Right lung (tissue), 5 donors: ENCODE results near the gene DLL4. TPM values are rescaled to one million over a fixed set of nuclear protein-coding genes. Genes with fewer than 3 reads are reported as not detected.
"Not testable (repeated sequence)": the region's sequence is repeated elsewhere in the genome, so short reads cannot be mapped to it uniquely, and the experiment has no call there.

ENCODE experiments used
- DNase-seq, 2 donors: peaks; one replicate each; pipeline ENCODE4 v3.0.0-alpha.2; 2013
- polyA plus RNA-seq, 5 donors: library from polyadenylated mRNA; unstranded; fragments of 120-200 nt; gene quantifications; one replicate each; pipeline versions ENCODE4 v1.2.1 to v1.2.3, GENCODE V29; 2013; ENCODE audit warnings: inconsistent platforms in 1 of 5, low replicate concordance in 1 of 5; ENCODE audit not compliant: insufficient read length in 5 of 5, insufficient read depth in 1 of 5

The DLL4 gene
- polyA plus RNA-seq, 5 donors: 12.7 to 24.7 (median 19.7) TPM

DNA sequence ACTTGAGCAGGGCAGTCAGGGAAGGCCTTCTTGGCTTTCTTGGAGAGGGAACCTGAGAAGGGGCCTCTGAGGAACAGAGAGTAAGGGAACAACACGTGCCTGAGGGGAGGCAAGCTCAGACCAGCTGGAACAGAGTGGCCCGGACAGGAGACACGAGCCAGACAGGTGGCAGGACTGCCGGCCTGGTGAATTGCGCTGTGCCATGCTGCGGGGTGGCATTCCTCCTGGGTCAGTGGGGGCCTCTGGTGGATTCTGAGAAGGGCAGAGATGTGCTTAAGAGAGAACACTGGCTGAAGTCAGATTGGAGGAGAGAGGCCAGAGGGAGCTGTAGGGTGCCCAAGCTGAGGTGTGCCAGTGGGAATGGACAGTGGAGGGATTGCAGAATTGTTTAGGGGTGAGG is 29.0 kb downstream of the DLL4 start:
- no peak for DNase-seq

DNA sequence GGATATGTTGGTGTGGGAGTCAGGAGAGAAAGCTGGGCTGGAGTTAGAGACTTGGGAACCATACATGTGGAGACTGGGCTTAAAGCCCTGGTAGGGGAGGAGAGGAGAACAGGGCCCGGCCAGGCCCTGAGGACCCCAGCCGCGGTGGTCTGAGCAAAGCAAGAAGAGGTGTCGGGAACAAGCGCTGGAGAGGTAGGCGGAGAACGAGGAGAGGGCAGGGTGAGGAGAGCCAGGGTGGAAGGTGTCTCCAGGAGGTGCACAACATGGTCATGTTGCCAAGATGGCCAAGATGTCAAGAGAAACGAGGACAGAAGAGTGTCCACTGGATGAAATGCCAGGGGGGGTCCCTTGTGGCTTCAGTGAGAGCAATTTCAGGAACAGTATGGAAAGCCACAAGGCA is 29.6 kb downstream of the DLL4 start:
- DNase-seq: no peak

DNA sequence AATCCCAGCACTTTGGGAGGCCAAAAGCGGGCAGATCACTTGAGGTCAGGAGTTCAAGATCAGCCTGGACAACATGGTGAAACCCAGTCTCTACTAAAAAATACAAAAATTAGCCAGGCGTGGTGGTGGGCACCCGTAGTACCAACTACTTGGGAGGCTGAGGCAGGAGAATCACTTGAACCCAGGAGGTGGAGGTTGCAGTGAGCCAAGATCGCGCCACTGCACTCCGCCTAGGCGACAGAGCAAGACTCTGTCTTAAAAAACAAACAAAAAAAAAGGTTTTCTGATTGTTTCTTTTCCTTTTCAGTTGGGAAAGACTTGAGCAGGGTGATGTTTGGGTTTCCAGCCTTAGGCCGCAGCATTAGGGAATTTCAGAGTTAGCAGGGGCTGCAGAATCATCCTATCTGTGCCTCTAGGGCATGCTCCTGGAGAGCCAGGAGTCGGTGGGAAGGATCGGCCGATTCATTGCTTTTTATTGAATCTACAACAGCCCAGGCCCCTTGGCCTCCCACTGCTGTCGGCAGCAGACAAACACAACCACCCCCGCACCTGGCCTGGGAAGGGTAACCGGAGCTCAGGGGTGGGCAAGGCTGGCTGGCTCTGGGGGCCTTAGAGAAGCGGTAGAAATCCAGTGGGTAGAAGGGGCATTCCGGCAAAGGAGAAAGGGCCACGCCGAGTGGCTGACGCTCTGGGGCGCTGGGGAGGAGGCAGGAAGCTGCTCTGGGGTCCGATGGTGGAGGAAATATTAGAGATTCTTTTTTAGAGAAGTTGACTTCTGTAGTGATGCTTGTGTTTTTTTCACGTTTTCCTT is 30.4 kb downstream of the DLL4 start:
- DNase-seq: no peak

- no peak for DNase-seq
Observed at GRCh38 chr15:40960151-40960885, 31.2 kb downstream of the DLL4 start.

DNA sequence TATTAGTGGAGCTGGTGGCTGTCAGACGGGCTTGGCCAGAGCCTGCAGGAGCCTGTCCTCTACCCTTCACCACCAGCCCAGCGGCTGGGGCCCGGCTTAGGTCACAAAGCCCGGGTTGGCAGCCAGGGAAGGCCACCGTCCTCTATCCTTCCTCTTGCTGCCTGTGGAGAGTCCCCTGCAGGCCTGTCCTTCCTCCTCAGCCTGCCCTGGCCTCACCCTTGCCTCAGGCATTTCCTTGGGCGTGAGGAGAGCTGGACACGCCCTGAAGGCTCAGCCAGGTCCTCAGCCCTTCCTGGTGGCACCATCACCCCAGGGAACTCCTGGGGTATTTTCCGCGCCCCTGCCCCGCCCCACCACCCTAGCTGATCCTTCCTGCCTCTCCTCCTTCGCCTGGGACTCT is 31.8 kb downstream of the DLL4 start:
- DNase-seq: no peak

DNA sequence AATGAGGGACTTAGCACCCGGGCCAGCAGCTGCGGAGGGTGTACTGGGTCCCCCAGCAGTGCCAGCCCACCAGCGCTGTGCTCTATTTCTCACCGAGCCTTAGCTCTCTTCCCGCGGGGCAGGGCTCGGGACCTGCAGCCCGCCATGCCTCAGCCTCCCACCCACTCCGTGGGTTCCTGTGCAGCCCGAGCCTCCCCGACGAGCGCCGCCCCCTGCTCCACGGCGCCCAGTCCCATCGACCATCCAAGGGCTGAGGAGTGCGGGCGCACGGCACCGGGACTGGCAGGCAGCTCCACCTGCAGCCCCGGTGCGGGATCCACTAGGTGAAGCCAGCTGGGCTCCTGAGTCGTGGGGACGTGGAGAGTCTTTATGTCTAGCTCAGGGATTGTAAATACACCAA is 32.6 kb downstream of the DLL4 start:
- DNase-seq: not testable (repeated sequence)

- not testable (repeated sequence) for DNase-seq
Observed at GRCh38 chr15:40962317-40962716, 33.2 kb downstream of the DLL4 start.

- no peak for DNase-seq
Observed at GRCh38 chr15:40963201-40963600, 34.1 kb downstream of the DLL4 start.

GRCh38 chr15:40964006-40964405 is 34.9 kb downstream of the DLL4 start:
- DNase-seq: no peak

DNA sequence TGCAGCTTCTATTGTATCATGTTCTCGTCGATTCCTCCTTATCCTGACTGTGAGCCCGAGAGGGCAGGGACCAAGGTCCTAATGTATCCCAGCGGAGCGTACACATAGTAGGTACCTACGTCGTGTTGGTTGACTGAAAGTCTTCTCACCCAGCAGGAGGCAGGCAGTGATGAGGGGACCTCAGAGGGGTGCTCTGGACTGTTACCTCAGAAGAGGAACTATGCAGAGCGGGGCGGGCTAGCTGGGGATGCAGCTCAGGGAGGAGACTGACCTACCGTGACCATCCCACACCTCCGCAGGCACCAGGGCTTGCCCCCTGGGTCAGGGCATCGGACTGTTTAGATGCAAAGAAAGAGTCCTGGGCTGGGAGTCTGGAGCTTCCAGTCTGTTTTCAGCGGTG is 35.5 kb downstream of the DLL4 start:
- DNase-seq: no peak

- DNase-seq: no peak
Observed at GRCh38 chr15:40968290-40969085, 39.3 kb downstream of the DLL4 start.

DNA sequence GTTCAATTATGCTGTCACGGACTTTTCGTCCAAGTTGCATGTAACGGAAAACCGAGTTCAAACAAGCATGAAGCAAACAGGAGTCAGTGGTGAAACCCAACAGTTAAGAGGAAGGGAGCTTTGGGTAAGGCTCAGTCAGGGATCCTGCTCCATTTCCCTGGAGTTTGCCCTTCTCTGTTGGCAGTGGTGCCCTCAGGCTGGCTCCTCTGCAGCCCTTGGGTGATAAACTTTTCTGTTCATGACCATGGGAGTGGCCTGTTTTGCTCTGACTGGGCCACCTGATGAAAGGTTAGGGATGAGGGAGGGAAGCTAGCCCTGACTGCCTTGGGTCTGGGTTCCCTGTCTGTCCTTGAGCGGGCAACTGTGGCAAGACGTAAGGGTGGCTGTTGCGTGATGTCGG is 40.2 kb downstream of the DLL4 start:
- no peak for DNase-seq

- no peak for DNase-seq
Observed at GRCh38 chr15:40974879-40975278, 45.7 kb downstream of the DLL4 start.

- DNase-seq: no peak
Observed at GRCh38 chr15:40976819-40977218, 47.7 kb downstream of the DLL4 start.

- no peak for DNase-seq
Observed at GRCh38 chr15:40978141-40978540, 49.0 kb downstream of the DLL4 start.

DNA sequence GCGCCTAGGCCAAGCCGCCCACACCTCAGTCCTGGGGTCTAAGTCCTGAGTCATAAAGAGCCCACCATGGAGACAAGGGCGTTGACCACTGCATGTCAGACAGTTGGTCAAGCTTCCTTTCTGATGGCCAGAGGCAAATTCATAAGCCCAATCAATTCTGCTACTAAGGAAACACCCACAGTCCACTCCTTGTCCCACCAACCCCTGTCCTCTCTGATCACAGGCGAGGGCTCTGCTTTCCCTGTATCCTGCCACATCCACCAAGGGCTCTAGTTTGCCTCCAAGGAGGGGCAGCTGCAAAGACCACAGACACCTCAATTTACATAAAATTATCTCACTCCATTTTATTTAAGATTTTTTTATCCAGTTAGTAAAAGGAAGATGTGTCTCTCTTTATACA is 49.4 kb downstream of the DLL4 start:
- DNase-seq: no peak

- DNase-seq: no peak
Observed at GRCh38 chr15:40981186-40981585, 52.0 kb downstream of the DLL4 start.

DNA sequence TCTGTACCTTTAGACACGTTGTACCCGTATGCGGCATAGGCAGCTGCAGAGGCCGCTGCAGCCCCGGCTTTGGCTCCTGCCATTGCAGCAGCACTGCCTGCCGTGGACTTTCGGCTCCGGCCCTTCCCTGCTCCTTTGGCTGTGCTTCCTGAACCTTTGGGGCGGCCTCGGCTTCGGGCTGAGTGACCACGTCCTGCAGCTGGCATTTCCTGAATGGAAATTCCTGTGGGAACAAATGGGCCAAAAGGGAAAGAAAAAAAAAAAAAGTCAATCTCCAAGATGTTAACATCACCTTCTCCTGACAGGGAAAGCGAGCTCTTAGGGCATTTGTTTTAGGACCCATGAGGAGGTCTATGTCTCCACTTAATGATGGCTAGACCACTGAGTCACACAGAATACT is 53.7 kb downstream of the DLL4 start:
- no peak for DNase-seq

DNA sequence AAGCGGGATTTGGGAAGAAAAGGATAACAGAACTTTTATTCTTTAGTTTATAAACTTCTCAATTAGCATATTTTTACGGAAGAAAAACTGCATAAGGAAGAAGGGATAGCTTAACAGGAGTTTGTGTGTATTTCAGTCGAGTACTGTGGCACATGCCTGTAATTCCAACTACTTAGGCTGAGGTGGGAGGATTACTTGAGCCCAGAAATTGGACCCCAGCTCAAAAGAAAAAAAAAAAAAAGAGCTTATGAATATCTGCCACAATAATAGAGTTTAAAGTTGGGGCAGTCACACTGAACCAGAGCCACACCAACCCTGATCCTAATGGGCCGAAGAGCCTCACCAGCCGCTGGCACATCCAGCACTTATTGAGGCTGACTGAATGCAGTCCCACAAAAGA is 55.3 kb downstream of the DLL4 start:
- no peak for DNase-seq

- no peak for DNase-seq
Observed at GRCh38 chr15:40984964-40985363, 55.8 kb downstream of the DLL4 start.

DNA sequence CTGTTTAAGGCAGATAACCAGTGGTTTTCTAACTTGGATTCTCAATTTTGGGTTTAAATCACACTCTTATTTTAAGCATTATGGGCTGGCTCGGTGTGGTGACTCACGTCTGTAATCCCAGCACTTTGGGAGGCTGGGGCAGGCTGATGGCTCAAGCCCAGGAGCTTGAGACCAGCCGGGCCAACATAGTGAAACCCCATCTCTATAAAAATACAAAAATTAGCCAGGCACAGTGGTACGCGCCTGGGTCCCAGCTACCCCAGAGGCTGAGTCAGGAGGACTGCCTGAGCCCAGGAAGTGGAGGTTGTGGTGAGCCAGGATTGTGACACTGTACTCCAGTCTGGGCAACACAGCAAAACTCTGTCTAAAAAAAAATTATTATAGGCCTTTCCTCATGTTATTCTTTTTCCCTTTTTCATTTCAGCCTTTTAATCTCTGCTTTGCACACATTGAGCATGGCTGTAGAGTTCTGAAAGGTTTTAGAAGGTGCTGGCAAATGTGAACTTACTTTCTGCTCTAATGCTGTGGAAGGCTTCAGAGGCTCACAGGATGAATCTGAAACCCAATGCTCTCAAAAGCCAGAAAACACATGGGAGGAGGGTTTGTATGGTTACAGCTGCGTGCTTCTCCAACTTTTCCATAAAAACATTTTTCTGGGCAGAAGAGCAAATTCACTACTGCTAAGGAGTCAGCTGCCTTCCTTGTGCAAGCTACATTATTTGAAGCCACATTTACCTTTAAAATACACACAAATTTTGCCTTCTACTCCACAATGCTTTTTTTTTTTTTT is 56.6 kb downstream of the DLL4 start:
- DNase-seq: no peak

DNA sequence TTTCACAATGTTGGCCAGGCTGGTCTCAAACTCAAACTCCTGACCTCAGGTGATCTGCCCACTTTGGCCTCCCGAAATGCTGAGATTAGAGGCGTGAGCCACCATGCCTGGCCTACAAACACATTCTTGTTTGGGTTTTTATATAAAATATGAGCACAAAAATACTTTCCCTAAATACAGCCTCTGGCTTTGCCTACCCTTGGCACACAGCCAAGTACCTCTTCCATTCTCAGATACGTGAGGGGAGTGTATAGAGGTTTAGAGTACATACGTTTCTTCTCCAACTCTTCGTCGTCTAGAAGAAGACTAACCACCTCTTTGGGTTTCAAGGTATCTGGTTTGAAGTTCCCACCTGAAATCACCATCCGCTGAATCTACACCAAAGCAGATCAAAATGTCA is 57.7 kb downstream of the DLL4 start:
- DNase-seq: no peak
